WTC11 (cell line): ENCODE results near the gene LCAT.

ENCODE experiments used
- FOXJ3 ChIP-seq: sonication (generic); formaldehyde crosslinking; IDR thresholded peaks from 2 replicates; pipeline ENCODE4 v1.9.0; 2021; ENCODE audit warnings: missing genetic modification reagents, mild to moderate bottlenecking, borderline replicate concordance
- IRF2 ChIP-seq: sonication (generic); formaldehyde crosslinking; IDR thresholded peaks from 2 replicates; pipeline ENCODE4 v1.8.0; 2022; ENCODE audit warnings: low read depth, missing genetic modification reagents, borderline replicate concordance
- NFE2L1 ChIP-seq: sonication (generic); formaldehyde crosslinking; IDR thresholded peaks from 2 replicates; pipeline ENCODE4 v1.8.1; 2023; ENCODE audit warnings: missing genetic modification reagents
- NR1H2 ChIP-seq: sonication (generic); formaldehyde crosslinking; IDR thresholded peaks from 2 replicates; pipeline ENCODE4 v1.9.0; 2021; ENCODE audit warnings: mild to moderate bottlenecking, moderate library complexity, missing genetic modification reagents
- TCF7 ChIP-seq: sonication (generic); formaldehyde crosslinking; IDR thresholded peaks from 2 replicates; pipeline ENCODE4 v1.8.0; 2022; ENCODE audit warnings: mild to moderate bottlenecking, low read depth, missing genetic modification reagents, moderate library complexity
- ZNF121 ChIP-seq: sonication (generic); formaldehyde crosslinking; IDR thresholded peaks from 2 replicates; pipeline ENCODE4 v1.8.0; 2023; ENCODE audit warnings: missing genetic modification reagents
- ZNF263 ChIP-seq: sonication (generic); formaldehyde crosslinking; IDR thresholded peaks from 2 replicates; pipeline ENCODE4 v1.8.1; 2022; ENCODE audit warnings: low read depth, mild to moderate bottlenecking, moderate library complexity, missing genetic modification reagents
- TF ChIP-seq, protein P1 (sequence below): sonication (generic); formaldehyde crosslinking; IDR thresholded peaks from 2 replicates; pipeline ENCODE4 v1.8.0; 2023; ENCODE audit warnings: mild to moderate bottlenecking, missing genetic modification reagents
- TF ChIP-seq, protein P2 (sequence below): sonication (generic); formaldehyde crosslinking; IDR thresholded peaks from 2 replicates; pipeline ENCODE4 v1.8.0; 2022; ENCODE audit warnings: mild to moderate bottlenecking, missing genetic modification reagents

DNA sequence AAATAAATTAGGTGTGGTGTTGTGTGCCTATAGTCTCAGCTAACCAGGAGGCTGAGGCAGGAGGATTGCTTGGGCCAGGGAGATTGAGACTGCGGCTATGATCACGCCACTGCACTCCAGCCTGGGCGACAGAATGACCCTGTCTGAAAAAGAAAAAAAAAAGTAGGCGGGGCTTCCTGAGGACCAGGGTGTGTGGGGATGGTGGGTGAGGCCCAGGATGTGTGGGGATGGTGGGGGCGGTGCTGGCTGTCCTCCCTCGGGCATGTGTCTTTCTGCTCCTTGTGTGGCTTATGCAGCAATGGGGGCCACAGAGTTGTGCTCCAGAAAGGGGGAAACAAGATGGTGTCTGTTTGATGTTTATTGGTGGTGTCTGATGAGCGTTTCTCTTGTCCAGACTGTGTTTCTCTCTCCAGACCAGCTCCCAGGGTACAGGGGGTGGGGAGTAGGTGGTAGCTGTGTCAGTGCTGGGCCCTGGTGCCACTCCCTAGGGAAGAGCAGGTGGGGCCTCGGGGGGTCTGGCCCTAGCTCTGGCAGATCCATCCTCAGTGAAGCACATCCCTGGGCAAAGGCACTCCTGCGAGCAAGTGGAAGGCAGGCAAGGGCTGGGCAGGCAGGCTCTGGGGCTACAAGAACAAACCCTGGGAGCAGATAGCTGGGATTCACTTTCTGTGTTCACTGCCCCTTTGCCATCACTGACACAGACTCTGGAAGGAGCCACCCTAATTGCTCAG lies 2.3 kb downstream of the LCAT start:
- TF ChIP-seq NFE2L1 (CRISPR knock-in tag) (no peak), TCF7 (CRISPR knock-in tag) (no peak), ZNF263 (CRISPR knock-in tag) (no peak), IRF2 (CRISPR knock-in tag) (no peak), ZNF121 (CRISPR knock-in tag) (no peak), FOXJ3 (CRISPR knock-in tag) (no peak), NR1H2 (CRISPR knock-in tag) (no peak)
- TF ChIP-seq, protein P1, sequence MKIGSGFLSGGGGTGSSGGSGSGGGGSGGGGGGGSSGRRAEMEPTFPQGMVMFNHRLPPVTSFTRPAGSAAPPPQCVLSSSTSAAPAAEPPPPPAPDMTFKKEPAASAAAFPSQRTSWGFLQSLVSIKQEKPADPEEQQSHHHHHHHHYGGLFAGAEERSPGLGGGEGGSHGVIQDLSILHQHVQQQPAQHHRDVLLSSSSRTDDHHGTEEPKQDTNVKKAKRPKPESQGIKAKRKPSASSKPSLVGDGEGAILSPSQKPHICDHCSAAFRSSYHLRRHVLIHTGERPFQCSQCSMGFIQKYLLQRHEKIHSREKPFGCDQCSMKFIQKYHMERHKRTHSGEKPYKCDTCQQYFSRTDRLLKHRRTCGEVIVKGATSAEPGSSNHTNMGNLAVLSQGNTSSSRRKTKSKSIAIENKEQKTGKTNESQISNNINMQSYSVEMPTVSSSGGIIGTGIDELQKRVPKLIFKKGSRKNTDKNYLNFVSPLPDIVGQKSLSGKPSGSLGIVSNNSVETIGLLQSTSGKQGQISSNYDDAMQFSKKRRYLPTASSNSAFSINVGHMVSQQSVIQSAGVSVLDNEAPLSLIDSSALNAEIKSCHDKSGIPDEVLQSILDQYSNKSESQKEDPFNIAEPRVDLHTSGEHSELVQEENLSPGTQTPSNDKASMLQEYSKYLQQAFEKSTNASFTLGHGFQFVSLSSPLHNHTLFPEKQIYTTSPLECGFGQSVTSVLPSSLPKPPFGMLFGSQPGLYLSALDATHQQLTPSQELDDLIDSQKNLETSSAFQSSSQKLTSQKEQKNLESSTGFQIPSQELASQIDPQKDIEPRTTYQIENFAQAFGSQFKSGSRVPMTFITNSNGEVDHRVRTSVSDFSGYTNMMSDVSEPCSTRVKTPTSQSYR, result no peak
- TF ChIP-seq, protein P2, sequence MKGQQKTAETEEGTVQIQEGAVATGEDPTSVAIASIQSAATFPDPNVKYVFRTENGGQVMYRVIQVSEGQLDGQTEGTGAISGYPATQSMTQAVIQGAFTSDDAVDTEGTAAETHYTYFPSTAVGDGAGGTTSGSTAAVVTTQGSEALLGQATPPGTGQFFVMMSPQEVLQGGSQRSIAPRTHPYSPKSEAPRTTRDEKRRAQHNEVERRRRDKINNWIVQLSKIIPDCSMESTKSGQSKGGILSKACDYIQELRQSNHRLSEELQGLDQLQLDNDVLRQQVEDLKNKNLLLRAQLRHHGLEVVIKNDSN (CRISPR knock-in tag), result no peak
